ENCODE results near the gene SNED1. TPM values are rescaled to one million over a fixed set of nuclear protein-coding genes. Genes with fewer than 3 reads are reported as not detected.
"Not testable (repeated sequence)": the region's sequence is repeated elsewhere in the genome, so short reads cannot be mapped to it uniquely, and the experiment has no call there.

SNED1 gene
- polyA plus RNA-seq, 1 donor: 6.6 TPM

DNA sequence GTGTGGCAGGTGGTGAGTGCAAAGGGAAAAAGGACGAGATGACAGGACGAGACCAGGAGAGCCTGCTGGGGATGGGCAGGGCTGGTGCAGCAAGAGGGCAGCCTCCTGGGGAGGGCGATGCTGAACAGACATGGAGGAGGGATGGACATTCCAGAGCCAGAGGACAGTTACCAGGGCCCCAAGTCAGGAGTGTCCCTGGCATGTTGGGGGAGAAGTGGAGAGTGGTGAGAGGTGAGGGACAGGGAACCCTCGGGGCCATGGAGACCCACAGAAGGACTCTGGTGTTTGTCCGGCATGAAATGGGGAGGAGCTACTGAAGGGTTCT is 84.6 kb downstream of the SNED1 start:
- peaks cover 2% of the 10 kb centered on the region for H3K9me3 ChIP-seq (ENCODE audit: control insufficient read depth, low read depth, low read length)
- H3K4me1 ChIP-seq (ENCODE audit: control insufficient read depth, insufficient read depth, low read length): no peaks in the 10 kb centered on the region
- no CpG with 5 or more reads among the region's 5 CpGs for WGBS (ENCODE audit: insufficient coverage, low lambda C conversion rate)
- no peak overlapping the region for H3K27ac ChIP-seq (ENCODE audit: low read length)
- H3K4me3 ChIP-seq (ENCODE audit: low read length): no peak overlapping the region
- DNase-seq: no peak
- no peaks in the 10 kb centered on the region for H3K27me3 ChIP-seq (ENCODE audit: control insufficient read depth, insufficient read depth, low read length)
- H3K36me3 ChIP-seq (ENCODE audit: control insufficient read depth, insufficient read depth, low read length): peaks cover 22% of the 10 kb centered on the region

DNA sequence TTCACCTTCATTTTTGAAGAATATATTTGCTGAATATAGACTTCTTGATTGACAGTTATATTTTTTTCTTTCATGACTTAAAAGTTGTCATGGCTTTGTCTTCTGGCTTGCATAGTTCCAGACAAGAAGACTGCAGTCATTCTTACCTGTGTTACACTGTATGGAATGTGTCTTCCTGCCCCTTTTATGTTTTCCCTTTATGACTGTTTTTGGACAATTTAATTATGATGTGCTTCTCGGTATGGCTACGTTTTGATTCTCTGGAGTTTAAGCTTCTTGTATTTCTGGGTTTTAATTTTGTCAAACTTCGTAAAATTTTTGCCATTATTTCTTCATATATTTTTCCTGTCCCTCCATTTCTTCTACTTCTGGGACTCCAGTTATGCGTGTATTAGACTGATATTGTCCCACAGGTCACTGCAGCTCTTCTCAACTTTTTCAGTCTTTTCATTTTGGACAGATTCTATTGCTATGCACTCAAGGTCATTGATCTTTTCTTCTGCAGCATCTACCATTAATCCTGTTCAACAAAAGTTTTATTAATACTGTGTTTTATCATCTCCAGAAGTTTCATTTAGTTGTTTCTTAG is 86.5 kb downstream of the SNED1 start:
- H3K9me3 ChIP-seq (ENCODE audit: control insufficient read depth, low read depth, low read length): peaks cover 2% of the 10 kb centered on the region
- 89% methylated on average over 3 of the region's 4 CpGs for WGBS (ENCODE audit: insufficient coverage, low lambda C conversion rate)

DNA sequence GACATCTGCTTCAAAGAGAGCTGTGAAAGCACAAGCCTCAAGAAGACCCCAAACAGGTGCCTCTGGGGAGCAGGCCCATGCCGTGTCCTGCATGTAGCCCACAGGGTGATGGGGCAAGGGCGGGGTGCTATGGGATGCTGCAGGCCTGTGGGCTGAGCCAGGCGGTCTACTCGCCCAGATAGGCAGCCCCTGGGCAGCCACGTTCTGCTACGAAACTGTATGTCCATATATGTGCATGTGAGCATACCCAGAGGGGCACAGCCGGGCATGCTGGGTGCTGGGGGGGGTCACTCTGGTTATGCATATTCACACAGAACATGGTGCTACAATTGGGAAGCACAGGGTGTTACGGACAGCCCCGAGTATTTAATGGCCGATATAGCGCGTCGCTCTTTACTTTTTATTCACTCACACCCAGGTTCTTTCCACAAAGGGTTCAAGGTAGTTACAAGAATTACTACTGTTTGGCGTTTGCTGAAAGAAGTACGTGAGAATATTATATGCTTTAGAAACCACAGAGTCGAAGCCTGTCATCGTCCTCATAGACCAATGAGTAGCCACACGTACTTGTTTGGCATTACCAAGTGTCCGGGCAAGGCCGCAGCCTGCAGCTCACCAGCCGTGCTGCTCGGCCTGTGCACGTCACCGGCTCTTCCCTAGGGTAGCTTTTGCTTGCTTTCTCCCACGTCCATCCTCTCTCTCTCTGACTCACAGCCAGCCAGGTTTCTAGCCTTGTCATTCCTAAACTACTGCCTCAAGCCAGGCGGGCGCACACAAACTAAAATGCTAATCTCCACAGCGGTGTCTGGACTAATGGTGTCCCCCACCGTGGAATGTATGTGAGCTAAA is 89.2 kb downstream of the SNED1 start:
- 94% methylated on average over 8 of the region's 29 CpGs for WGBS (ENCODE audit: insufficient coverage, low lambda C conversion rate)

More for the DNA sequence above, 86.5 kb downstream of the SNED1 start:
- Histone ChIP-seq H3K27me3 (ENCODE audit: control insufficient read depth, insufficient read depth, low read length) (no peaks in the 10 kb centered on the region), H3K27ac (ENCODE audit: low read length) (no peak overlapping the region), H3K4me3 (ENCODE audit: low read length) (no peak overlapping the region), H3K36me3 (ENCODE audit: control insufficient read depth, insufficient read depth, low read length) (peaks cover 39% of the 10 kb centered on the region), H3K4me1 (ENCODE audit: control insufficient read depth, insufficient read depth, low read length) (no peaks in the 10 kb centered on the region)
- DNase-seq: no peak

DNA sequence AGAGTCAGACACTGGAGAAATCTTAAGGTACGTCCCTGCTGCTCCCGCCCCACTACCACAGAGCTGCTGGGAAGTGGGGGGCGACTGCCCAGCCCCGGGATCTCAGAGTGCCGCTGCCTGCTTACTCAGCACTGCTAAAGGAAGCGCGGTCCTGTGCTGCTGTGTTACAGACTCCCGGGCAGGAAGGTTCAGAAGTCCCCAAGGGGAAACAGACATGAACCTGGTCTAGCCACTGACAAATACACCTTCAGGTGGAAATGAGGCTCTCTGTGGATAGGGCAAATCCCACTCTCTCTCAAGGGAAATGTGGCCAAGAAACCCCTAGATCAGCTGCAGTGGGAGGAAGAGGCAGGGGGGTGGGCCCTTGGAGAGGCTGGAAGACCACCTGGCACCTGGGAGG is 90.0 kb downstream of the SNED1 start:
- no peak overlapping the region for H3K4me3 ChIP-seq (ENCODE audit: low read length)
- H3K9me3 ChIP-seq (ENCODE audit: control insufficient read depth, low read depth, low read length): peaks cover 2% of the 10 kb centered on the region
- H3K36me3 ChIP-seq (ENCODE audit: control insufficient read depth, insufficient read depth, low read length): peaks cover 72% of the 10 kb centered on the region
- no CpG with 5 or more reads among the region's 8 CpGs for WGBS (ENCODE audit: insufficient coverage, low lambda C conversion rate)
- DNase-seq: no peak
- no peak overlapping the region for H3K27ac ChIP-seq (ENCODE audit: low read length)
- no peaks in the 10 kb centered on the region for H3K27me3 ChIP-seq (ENCODE audit: control insufficient read depth, insufficient read depth, low read length)
- H3K4me1 ChIP-seq (ENCODE audit: control insufficient read depth, insufficient read depth, low read length): no peaks in the 10 kb centered on the region

More for the DNA sequence above, 89.2 kb downstream of the SNED1 start:
- no peak overlapping the region for H3K4me3 ChIP-seq (ENCODE audit: low read length)
- H3K4me1 ChIP-seq (ENCODE audit: control insufficient read depth, insufficient read depth, low read length): no peaks in the 10 kb centered on the region
- peaks cover 2% of the 10 kb centered on the region for H3K9me3 ChIP-seq (ENCODE audit: control insufficient read depth, low read depth, low read length)
- no peaks in the 10 kb centered on the region for H3K27me3 ChIP-seq (ENCODE audit: control insufficient read depth, insufficient read depth, low read length)
- H3K27ac ChIP-seq (ENCODE audit: low read length): no peak overlapping the region
- H3K36me3 ChIP-seq (ENCODE audit: control insufficient read depth, insufficient read depth, low read length): peaks cover 64% of the 10 kb centered on the region
- no peak for DNase-seq

DNA sequence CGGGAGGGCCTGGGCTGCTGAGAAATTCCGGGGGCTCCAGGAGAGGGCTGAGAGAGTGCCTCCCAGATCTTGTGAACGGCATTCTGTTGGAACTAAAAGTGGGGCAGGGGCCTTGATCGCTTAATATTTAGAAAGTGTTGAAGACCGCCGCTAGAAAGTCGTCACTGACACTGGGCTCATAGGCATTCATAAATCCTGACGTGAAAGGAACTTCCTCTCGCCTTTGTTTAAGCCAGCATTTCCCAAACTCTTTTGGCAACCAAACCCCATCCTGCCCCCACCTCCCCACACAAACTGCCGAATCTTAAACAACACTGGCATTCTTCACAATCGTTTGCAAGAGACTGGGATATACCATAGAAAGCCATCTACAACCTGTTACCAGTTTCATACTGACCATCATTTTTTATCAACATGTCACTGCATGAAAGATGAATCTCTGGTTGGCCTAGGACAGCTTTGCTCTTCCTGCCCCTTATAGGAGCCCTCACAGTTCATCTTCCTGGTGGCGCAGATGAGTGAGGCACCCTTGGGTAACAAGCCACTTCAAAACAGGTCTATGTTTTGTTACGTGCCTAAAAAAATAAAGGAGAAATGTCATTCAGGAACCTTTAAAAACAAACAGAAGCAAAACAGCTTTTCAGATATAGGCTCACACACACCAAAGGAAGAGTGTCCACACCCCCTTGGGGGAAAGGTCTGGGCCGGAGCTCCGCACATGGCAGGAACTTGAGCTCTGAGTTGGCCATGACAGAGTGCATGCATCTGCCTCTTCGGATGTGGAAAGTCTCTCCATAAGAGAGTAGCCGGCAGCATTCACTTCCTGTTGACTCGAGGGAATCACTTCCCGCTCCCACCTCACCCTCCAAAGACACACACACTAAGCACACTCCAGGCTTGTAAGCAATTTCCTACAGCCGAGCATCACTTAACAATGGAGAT is 90.6 kb downstream of the SNED1 start:
- Histone ChIP-seq H3K4me1 (ENCODE audit: control insufficient read depth, insufficient read depth, low read length) (no peaks in the 10 kb centered on the region), H3K27me3 (ENCODE audit: control insufficient read depth, insufficient read depth, low read length) (no peaks in the 10 kb centered on the region), H3K4me3 (ENCODE audit: low read length) (no peak overlapping the region), H3K27ac (ENCODE audit: low read length) (no peak overlapping the region), H3K9me3 (ENCODE audit: control insufficient read depth, low read depth, low read length) (peaks cover 2% of the 10 kb centered on the region), H3K36me3 (ENCODE audit: control insufficient read depth, insufficient read depth, low read length) (peaks cover 78% of the 10 kb centered on the region)
- 93% methylated on average over 3 of the region's 20 CpGs for WGBS (ENCODE audit: insufficient coverage, low lambda C conversion rate)
- no peak for DNase-seq

DNA sequence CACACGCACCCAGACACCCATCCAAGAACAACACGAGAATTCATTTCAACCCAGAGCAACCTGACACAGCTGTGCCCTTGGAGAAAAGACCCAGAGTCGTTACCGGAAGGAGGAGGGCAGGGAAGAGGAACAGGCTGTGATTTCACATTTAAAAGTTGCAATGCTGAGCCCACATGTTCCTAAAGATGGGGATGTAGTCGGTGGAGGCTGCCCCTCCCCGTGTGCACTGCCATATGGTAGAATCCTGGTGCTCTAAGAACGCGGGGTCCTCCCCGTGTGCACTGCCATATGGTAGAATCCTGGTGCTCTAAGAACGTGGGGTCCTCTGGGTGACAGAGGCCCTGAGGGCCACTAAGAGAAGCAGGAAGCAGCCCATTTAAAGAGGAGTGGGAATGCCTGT is 92.8 kb downstream of the SNED1 start:
- no peak overlapping the region for H3K27ac ChIP-seq (ENCODE audit: low read length)
- no peak for DNase-seq
- H3K4me3 ChIP-seq (ENCODE audit: low read length): no peak overlapping the region
- peaks cover 95% of the 10 kb centered on the region for H3K36me3 ChIP-seq (ENCODE audit: control insufficient read depth, insufficient read depth, low read length)
- no peaks in the 10 kb centered on the region for H3K4me1 ChIP-seq (ENCODE audit: control insufficient read depth, insufficient read depth, low read length)
- no peaks in the 10 kb centered on the region for H3K27me3 ChIP-seq (ENCODE audit: control insufficient read depth, insufficient read depth, low read length)
- peaks cover 2% of the 10 kb centered on the region for H3K9me3 ChIP-seq (ENCODE audit: control insufficient read depth, low read depth, low read length)
- WGBS (ENCODE audit: insufficient coverage, low lambda C conversion rate): no CpG with 5 or more reads among the region's 10 CpGs

DNA sequence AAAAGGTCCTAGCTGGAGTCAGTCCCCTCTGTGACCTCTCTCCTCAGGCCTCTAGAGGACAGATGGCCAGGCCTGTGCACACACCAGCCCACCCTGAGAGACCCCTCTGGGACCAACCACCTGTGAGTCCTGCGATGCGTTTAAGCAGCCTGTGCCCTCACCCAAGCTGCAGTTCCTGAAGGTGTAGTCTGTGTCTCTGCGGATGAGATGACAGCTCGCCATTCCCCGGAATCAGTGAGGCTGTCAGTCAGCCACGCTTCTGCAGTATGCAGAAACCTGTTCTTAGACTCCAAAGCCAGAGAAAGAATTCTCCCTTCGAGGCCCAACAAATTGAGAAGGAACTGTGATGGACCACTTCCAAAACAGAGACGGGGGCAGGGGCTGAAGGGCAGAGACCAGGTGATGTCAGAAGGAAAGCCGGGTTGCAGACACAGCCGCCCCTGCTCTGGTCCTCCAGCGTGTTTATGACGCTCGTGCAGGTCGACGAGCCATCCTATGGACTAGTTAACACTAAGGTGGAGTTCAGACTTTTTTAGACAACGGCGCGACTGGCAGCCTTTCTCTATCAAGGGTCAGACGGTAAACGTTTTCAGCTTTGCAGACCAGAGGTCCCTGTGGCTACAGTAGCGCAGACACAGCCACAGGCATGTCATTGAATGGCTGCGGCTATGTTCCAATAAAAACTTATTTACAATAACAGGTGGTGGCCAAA is 93.5 kb downstream of the SNED1 start:
- DNase-seq: no peak
- no CpG with 5 or more reads among the region's 22 CpGs for WGBS (ENCODE audit: insufficient coverage, low lambda C conversion rate)
- peaks cover 2% of the 10 kb centered on the region for H3K9me3 ChIP-seq (ENCODE audit: control insufficient read depth, low read depth, low read length)
- no peaks in the 10 kb centered on the region for H3K4me1 ChIP-seq (ENCODE audit: control insufficient read depth, insufficient read depth, low read length)
- H3K27ac ChIP-seq (ENCODE audit: low read length): no peak overlapping the region
- H3K36me3 ChIP-seq (ENCODE audit: control insufficient read depth, insufficient read depth, low read length): peaks cover 93% of the 10 kb centered on the region
- no peaks in the 10 kb centered on the region for H3K27me3 ChIP-seq (ENCODE audit: control insufficient read depth, insufficient read depth, low read length)
- H3K4me3 ChIP-seq (ENCODE audit: low read length): no peak overlapping the region

DNA sequence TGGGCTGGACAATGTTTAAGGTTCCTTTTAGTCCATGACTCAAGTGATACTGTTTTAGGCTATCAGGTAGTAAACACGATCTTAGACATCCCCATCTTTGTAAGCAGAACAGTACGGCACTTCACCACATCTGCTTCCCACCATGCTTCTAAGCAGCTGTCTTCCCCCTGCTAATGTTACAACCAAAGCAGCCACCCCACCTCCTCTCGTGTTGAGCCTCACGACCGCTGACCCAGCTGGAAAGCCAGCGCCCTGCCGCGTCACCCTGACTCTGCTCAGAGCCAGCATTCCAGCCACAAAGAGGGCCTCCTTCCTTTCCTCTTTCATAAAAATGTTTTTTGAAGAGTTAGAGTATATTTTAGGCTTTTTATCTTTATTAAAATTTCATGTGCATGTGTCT is 94.3 kb downstream of the SNED1 start:
- no peak overlapping the region for H3K4me3 ChIP-seq (ENCODE audit: low read length)
- no peak for DNase-seq
- H3K27me3 ChIP-seq (ENCODE audit: control insufficient read depth, insufficient read depth, low read length): no peaks in the 10 kb centered on the region
- H3K4me1 ChIP-seq (ENCODE audit: control insufficient read depth, insufficient read depth, low read length): no peaks in the 10 kb centered on the region
- H3K27ac ChIP-seq (ENCODE audit: low read length): no peak overlapping the region
- no CpG with 5 or more reads among the region's 8 CpGs for WGBS (ENCODE audit: insufficient coverage, low lambda C conversion rate)
- peaks cover 2% of the 10 kb centered on the region for H3K9me3 ChIP-seq (ENCODE audit: control insufficient read depth, low read depth, low read length)
- peaks cover 93% of the 10 kb centered on the region for H3K36me3 ChIP-seq (ENCODE audit: control insufficient read depth, insufficient read depth, low read length)

DNA sequence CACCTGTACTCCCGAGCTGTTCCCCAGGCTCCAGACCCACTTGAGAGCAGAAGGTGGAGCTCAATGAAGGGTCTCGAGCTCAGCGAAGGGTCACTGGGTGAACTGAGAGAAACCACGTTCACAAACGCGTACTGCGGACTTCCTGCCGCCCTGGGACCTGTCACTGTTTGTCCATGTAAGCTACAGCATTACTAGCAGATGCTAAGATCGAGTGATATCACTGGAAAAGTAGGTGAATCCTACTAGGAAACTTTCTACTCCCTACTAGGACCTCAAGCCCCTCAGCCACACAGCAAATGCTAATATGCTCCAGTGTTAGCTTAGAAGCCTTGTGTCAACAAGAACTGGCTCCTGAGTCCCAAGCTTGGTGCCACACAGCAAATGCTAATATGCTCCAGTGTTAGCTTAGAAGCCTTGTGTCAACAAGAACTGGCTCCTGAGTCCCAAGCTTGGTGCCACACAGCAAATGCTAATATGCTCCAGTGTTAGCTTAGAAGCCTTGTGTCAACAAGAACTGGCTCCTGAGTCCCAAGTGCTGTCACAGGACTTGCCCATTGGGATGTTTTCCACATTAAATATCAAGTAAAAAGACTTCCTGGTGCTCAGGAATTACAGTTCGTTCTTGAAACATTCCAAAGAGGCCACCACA is 94.8 kb downstream of the SNED1 start:
- H3K4me1 ChIP-seq (ENCODE audit: control insufficient read depth, insufficient read depth, low read length); H3K27ac ChIP-seq (ENCODE audit: low read length); H3K27me3 ChIP-seq (ENCODE audit: control insufficient read depth, insufficient read depth, low read length); DNase-seq; H3K9me3 ChIP-seq (ENCODE audit: control insufficient read depth, low read depth, low read length); H3K4me3 ChIP-seq (ENCODE audit: low read length): not testable (repeated sequence)
- no CpG with 5 or more reads among the region's 10 CpGs for WGBS (ENCODE audit: insufficient coverage, low lambda C conversion rate)
- peaks cover 91% of the 10 kb centered on the region for H3K36me3 ChIP-seq (ENCODE audit: control insufficient read depth, insufficient read depth, low read length)

Measured in large intestine (tissue), 3 donors.